ENCODE measurements around the gene ABHD16A. TPM values are rescaled to one million over a fixed set of nuclear protein-coding genes. Genes with fewer than 3 reads are reported as not detected.
A peak's percentile ranks its signal among the peaks of the same experiment; 100 is the strongest.

ABHD16A gene
- total and polyA plus RNA-seq, 2 of the 13 experiments (the other 11 are each of a cell fraction or from before 2014, with no cell fraction given): 43.5 to 45.4 TPM

- H2AFZ ChIP-seq (ENCODE audit: low read length): no peak overlapping the region
- WGBS (ENCODE audit: low lambda C conversion rate): 1% methylated on average over 7 of the region's 7 CpGs
- peaks cover 41% of the 10 kb centered on the region for H3K79me2 ChIP-seq (ENCODE audit: insufficient read depth, low read length)
- no peaks in the 10 kb centered on the region for H3K9me3 ChIP-seq (ENCODE audit: low read length)
- in situ Hi-C loops (cut with HindIII; ENCODE audit: extremely low pct_ligation_motif_present, low pct_unique_long_range_greater_than_20kb) (no loop called here), intact Hi-C loops (cut with micrococcal nuclease; ENCODE audit: unreplicated experiment) (loop anchor here (1.0 to 5.0 kb wide), 3 partner anchors 8 to 70 kb away; partner anchors contain the start of genes ABHD16A, DDAH2 and LSM2)
- peaks cover 18% of the 10 kb centered on the region; the same call in 1 of the 2 replicates for H4K20me1 ChIP-seq (ENCODE audit: insufficient read depth, low read length)
- no peaks in the 10 kb centered on the region; a peak in 1 of 5 replicates for H3K27me3 ChIP-seq (ENCODE audit: control insufficient read depth in 1 of 2, insufficient read depth in 2 of 2, low read length in 2 of 2)
- DNase-seq (ENCODE audit: low spot score) (peak; percentile 99), FAIRE-seq (peak; percentile 94), ATAC-seq (peak; percentile 67)
- peak overlapping the region; percentile 71 to 92 (median 92); a peak in 5 of 6 replicates for H3K4me3 ChIP-seq (replicated peaks in 1 of 3; ENCODE audit: insufficient read depth in 1 of 3, low read depth in 2 of 3, low read length in 3 of 3)
- H3K27ac ChIP-seq (ENCODE audit: extremely low read length, insufficient read depth, low read length): peak overlapping the region; percentile 99
- H3K36me3 ChIP-seq (replicated peaks in 1 of 2; ENCODE audit: control insufficient read depth in 1 of 2, insufficient read depth in 2 of 2, low read length in 2 of 2): peaks cover 10 to 27% of the 10 kb centered on the region in 2 experiments
- H3K4me1 ChIP-seq (ENCODE audit: insufficient read depth, low read length): peaks cover 65% of the 10 kb centered on the region
- ChIA-PET POLR2A (interaction anchor here (0.5 to 11.3 kb wide), 54 partner anchors 8 to 1234 kb away, joined by 3 to 279 read pairs (median 10); partner anchors contain the start of genes ABHD16A, APOM, BAG6 and C2), CTCF (ENCODE audit: low intra/inter-chr PET ratio, low total read pairs) (no interaction called here)
- BruUV-seq (replicated peaks): no TSS peak
- peak overlapping the region; percentile 98 for H3K9ac ChIP-seq (ENCODE audit: insufficient read depth, low read depth, low read length)
- H3K4me2 ChIP-seq (ENCODE audit: low read depth, low read length): peak overlapping the region; percentile 98
- TF ChIP-seq MTA1 (CRISPR knock-in tag; IDR thresholded peaks at IDR 0.05; ENCODE audit: borderline replicate concordance) (no peak), ZFP36L1 (CRISPR knock-in tag; IDR thresholded peaks at IDR 0.05) (no peak), ZNF138 (CRISPR knock-in tag; IDR thresholded peaks at IDR 0.05; ENCODE audit: low read depth) (no peak), SNAPC2 (CRISPR knock-in tag; IDR thresholded peaks at IDR 0.05) (no peak), ZNF484 (CRISPR knock-in tag; IDR thresholded peaks at IDR 0.05; ENCODE audit: borderline replicate concordance, low read depth) (no peak), ZMAT3 (CRISPR knock-in tag; conservative IDR thresholded peaks at IDR 0.05) (no peak), LRRFIP1 (CRISPR knock-in tag; conservative IDR thresholded peaks at IDR 0.05) (no peak), KLF6 (CRISPR knock-in tag; IDR thresholded peaks at IDR 0.05) (peak; percentile 19), ZNF263 (CRISPR knock-in tag; IDR thresholded peaks at IDR 0.05) (0 out of 2 replicates have a peak, but pooled peaks have one; percentile 15), JARID2 (CRISPR knock-in tag; IDR thresholded peaks at IDR 0.05; ENCODE audit: insufficient replicate concordance) (no peak), JUND (CRISPR knock-in tag; IDR thresholded peaks at IDR 0.05) (no peak), HNRNPH1 (optimal IDR thresholded peaks at IDR 0.05; ENCODE audit: low read depth, low read length) (no peak), NFIB (CRISPR knock-in tag; IDR thresholded peaks at IDR 0.05; ENCODE audit: borderline replicate concordance) (no peak), ZNF850 (CRISPR knock-in tag; conservative IDR thresholded peaks at IDR 0.05) (0 out of 2 replicates have a peak, but pooled peaks have one; percentile 28), ZNF382 (CRISPR knock-in tag; IDR thresholded peaks at IDR 0.05; ENCODE audit: borderline replicate concordance) (no peak), ETV5 (CRISPR knock-in tag; IDR thresholded peaks at IDR 0.05; ENCODE audit: borderline replicate concordance) (peak; percentile 96), TBX3 (IDR thresholded peaks at IDR 0.05; ENCODE audit: borderline replicate concordance) (peak; percentile 57; the same call in 1 of the 2 replicates)
- TF ChIP-seq, protein P1, sequence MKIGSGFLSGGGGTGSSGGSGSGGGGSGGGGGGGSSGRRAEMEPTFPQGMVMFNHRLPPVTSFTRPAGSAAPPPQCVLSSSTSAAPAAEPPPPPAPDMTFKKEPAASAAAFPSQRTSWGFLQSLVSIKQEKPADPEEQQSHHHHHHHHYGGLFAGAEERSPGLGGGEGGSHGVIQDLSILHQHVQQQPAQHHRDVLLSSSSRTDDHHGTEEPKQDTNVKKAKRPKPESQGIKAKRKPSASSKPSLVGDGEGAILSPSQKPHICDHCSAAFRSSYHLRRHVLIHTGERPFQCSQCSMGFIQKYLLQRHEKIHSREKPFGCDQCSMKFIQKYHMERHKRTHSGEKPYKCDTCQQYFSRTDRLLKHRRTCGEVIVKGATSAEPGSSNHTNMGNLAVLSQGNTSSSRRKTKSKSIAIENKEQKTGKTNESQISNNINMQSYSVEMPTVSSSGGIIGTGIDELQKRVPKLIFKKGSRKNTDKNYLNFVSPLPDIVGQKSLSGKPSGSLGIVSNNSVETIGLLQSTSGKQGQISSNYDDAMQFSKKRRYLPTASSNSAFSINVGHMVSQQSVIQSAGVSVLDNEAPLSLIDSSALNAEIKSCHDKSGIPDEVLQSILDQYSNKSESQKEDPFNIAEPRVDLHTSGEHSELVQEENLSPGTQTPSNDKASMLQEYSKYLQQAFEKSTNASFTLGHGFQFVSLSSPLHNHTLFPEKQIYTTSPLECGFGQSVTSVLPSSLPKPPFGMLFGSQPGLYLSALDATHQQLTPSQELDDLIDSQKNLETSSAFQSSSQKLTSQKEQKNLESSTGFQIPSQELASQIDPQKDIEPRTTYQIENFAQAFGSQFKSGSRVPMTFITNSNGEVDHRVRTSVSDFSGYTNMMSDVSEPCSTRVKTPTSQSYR (CRISPR knock-in tag; IDR thresholded peaks at IDR 0.05; ENCODE audit: borderline replicate concordance): peak; percentile 93
Observed at GRCh38 chr6:31737315-31737990, 34.3 kb upstream of the ABHD16A start.
